ENCODE results near the gene HDLBP.
A peak's percentile ranks its signal among the peaks of the same experiment; 100 is the strongest.

Gene HDLBP

DNA sequence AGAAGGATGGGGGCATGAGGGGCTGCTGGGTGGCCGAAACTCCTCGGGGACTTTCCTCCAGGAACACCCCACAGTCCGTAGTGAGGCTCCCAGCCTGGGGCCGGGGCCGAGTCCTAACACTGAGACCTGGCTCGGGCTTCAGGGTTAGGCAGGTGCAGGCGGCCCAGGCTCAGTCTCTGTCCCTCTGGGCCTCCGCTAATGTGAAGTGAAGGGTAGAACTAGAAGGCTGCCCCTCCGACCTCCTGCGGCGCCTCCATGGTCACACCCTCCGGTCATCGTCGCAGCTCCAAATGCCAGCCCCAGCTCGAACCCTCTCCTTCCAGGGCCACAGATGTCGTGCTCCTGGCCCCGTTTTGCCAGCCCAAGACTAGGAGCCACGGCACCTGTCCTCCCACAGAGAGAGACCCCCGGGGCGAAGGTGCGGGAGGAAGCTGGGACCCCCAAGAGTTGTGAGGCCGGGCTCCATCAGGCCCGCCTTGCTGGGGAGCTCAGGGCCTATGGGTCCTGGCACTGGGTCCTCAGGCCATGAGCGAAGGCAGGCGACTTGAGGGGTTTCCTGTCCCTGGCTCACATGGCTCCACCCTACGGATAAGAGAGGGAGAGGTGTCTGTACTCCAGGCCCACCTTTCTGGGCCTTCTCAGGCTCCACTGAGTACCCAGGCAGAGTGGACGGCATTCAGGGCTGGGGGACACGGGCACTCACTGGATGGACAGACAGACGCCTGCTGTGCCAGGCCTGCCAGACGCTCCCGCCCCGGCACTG, 126.2 kb downstream of the HDLBP start:
- DNase-seq = no peak

DNA sequence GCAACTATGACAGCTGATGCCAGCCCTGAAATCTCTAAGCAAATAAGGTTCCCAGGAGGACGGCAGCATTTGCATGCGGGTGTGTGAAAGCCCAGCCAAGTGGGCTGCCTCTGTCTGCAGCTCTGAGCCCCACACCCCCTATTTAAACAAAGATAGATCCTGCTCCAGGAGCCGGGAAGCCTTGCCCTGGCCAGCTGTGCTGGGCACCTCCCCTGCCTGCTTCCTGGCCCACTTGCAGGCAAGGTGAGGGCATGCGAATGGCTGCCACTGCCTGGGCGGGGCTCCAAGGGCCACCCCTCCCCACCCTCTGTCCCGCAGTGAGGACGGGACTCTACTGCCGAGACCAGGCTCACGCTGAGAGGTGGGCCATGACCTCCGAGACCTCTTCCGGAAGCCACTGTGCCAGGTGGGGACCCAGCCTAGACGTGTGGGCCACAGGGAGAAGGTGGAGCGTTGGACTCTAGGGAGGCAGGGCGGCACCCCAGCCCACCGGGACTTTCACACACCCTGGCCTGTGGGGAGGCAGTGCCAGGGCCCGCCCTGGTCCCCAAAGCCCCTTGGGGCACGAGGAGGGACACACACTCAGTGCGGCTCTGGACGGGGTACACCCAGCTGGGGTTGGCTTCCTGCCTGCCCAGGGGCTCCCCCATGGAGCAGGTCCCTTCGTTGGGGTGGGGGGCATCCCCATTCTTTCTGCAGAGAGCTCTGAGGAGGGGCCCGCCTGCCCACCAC, 126.9 kb downstream of the HDLBP start, which contains the start of gene ANO7:
ANO7 (plus strand) TSS at position 317 of the 732 bp plus-strand sequence. CDS start 1,387 bp downstream, outside the sequence.
- no peak for DNase-seq

DNA sequence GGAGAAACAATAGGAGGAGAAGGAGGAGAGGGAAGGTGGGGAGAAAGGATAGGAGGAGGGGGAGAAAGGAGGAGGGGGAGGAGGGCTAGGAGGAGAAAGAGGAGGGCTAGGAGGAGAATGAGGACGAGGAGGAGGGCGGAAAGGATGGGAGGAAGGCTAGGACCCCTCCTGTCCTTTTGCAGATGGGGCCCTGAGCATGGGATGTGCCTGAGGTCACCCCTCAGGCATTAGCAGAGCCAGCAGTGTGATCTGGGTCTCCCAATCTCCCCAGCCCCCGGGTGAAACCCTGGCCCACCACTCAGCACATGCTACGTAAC, 127.6 kb downstream of the HDLBP start:
- DNase-seq = no peak

DNA sequence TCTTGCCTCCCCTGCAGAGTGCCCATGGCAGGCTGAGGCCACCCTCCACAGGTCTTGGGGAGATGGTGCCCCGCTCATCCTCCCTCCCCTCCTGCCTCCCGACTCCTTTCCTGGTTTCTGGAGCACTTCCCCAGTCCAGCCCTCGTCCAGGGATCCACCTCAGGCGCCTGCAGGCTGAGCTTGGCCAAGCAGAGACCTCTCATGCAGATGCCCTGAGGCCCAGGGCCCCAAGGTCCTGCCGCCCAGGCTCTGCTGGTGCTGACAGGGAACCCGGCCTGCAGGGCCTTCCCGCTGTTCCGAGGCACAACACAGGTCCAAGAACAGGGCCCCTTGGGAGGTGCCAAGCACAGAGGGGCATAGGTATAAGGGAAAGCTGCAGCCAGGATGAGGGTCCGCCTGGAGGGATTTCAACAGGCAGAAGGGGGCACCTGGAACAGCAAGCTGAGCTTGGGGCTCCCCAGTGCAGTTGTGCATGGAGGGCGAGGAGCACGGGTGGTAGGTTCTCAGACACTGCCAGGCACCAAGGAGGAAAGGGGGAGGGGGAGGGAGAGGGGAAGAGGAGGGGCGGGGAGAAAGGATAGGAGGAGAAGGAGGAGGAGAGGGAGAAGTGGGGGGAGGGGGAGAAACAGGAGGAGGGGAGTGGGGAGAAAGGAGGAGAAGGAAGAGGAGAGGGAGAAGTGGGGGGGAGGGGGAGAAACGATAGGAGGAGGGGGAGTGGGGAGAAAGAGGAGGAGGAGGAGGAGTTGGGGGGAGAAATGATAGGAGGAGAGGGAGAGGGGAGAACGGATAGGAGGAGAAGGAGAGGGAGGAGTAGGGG, 128.2 kb downstream of the HDLBP start:
- DNase-seq = peak; percentile 39

DNA sequence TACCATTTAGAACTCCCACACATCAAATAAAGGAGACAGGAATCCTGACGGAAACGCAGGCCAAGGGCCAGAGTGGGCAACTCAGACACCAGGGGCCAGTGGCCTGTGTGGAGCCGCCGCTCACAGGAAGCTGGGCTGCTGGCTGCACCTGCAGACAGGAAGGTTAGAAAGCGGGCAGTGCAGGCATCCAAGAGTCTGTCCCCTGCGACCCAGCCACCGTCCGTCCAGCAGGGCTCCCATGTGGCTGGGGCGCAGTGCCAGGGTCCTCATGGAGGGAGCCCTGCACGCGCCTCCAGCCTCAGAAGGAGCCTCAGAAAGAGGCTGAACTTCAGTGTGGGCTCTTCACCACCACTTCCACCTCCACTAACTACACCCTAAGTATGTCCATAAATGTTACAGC, 129.5 kb downstream of the HDLBP start:
- DNase-seq = no peak

DNA sequence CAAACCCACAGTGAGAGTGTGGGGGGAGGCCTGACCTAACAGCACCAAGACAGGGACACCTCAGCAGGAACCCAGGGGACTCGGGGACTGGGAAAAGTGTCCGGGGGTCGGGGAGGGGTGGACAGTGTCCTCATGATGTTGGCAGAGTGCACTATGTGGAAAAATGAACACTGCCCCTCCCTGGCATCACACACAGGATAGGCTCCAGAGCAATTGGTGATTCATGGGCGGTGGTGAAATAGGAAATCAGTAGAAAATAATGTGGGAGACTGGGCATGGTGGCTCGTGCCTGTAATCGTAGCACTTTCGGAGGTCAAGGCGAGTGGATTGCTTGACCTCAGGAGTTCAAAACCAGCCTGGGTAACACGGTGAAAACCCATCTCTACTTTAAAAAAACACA, 130.6 kb downstream of the HDLBP start:
- DNase-seq = no peak

DNA sequence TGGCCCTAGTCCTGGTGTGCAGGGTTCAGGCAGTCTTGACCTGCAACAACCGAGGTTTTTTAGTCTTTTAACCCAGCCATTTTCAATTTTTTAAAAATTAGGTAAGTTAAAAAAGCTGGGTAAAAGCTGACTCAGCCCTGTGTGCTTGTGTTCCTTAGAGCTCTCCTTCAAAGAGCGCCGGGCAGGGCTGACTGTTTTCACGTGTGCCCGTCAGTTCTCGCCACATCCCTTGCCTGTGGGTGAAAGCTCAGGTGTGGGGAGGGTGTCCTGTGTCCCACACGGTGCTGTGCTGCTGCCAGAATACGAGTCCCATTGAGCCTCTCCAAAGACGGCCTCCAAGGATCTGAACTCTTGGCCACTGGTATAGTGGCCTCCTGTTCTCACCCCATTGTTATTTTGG, 132.3 kb downstream of the HDLBP start:
- no peak for DNase-seq

DNA sequence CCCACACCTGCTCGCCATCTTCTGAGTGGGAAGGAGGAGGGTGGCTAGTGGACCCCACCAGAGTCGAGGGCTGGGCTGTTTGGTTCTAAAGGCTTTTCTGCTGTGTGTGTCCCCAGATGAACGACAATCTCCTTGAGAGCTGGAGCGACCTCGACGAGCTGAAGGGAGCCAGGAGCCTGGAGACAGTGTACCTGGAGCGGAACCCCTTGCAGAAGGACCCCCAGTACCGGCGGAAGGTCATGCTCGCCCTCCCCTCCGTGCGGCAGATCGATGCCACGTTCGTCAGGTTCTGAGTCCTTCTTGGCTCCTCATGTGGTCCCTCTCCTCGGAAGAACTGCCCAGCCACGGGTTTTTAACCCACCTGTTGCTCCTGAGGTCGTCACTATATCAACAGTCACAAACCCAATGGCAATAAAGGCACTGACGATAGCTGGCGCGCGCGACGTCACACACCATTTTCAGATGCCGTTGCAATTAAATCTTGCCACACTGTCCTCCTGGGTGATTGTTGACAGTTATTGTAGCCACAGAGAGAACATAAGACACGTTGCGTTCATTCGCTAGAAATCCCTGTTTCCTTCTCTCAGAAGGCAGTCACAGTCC, 132.8 kb downstream of the HDLBP start:
- no peak for DNase-seq

DNA sequence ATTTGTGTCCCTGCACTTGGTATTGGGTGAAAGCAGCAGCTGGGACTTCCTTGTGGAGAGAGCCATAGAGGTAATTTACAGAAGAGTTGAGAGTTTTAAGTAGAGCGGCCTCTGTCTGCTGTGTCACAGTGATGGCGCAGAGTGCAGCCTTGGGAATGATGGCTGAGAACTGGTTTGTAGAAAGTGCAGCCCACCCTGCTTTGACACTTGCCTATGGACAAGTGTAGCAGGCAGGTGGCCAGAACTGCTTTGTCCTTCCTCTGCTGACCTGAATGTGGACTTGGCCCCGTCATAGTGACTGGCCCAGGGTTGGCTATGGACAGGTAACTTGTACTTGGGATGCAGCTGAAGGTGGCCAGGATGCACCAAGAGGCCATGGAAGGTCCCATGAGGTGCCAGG, 133.3 kb downstream of the HDLBP start:
- no peak for DNase-seq

DNA sequence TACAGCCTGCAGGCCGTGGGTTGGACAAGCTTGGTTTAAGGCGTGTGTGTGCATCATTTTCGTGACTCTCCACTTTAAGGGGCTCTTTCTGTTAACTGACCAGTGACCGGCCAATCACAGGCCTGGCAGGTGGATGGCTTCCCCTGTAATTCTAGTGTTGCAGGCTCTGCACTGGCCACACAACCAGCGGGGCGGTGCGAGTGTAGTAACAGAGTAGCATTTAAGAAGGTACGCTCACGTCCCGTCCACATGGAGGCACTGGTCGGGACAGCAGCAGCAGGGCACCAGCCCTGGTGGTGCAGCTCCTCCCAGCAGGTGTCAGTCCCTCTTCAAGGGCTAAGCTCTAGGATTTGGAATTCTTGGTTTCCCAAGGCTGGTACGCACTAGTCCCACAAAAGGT, 135.0 kb downstream of the HDLBP start:
- no peak for DNase-seq

DNA sequence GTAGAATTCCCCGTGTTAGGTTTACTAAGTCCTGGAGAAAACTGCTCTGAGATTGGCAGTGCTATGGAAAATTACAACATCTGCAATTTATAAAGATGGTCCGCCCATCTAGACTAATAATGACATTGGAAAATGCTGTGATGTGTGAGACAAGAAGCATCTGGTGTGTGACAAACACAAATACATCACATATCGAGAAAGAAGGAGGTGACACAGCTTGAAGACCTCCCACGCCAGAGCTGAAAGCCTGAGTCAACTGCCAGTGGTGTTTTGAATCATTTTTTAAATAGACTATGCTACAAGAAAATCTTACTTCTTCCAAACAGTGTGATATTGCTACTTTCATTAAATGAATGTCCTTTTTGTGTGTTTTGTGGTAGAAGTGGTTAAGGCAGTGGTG, 135.6 kb downstream of the HDLBP start:
- DNase-seq = no peak

DNA sequence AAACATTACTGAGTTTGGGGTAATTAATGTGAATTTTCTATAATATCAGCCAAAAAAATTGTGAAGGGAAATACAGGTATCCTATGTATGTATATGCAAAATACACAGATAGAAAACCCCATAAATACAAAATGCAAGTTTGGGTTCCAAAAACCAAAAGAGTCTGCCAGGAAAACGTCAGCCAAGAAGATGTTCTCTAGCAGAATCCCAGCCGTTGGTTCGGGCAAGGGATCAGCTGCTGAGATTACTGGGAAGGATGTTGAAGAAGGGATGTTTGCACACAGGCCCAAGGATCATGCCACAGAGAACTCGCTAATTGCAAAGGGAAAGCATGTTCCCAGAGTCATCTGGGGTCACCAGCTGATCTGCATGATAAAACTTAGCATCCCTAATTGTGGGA, 136.5 kb downstream of the HDLBP start:
- DNase-seq = no peak

DNA sequence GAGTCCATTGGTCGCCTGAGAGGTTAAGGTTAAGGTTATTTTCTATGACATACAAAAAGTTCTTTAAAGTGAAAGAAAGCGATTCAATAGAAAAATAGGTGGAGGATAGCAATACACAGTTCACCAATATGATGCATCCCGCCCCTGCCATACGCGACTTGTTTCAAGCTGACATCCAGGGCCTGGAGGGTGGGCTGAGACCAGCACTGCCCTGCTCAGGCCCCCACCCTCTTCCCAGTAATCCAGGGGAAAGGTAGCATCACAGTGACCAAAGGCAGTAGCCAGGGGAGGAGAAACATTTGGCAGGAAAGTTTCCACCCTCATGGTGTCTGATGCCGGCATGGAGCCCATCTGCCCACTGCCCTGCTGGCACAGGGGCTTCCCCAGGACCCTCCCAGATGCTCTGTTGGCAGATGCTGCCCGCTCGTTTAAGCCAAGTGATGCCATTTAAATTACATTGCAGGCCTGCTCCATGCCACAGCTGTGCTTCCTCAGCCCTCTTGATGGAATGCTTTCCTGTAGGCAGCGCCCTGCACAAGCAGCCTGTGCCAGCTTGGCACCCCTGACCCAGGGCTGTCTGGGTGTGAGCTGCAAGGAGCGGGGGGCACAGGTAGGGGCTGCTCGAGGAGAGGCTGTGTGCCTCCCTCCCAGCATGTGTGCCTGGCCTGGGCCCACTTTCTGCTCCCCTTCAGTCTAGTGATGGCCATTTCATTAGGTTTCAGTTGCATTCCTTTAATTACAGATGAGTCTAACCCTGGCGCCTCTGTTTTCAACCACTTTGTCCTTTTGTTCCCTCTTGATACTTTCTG, 137.7 kb downstream of the HDLBP start:
- no peak for DNase-seq

Data from NCI-H82 (cell line).